VCaP (cell line): ENCODE data around the gene RIPK4.

Source experiments
- H3K27ac ChIP-seq: fragments of 450-650 bp; 2 replicates; pipeline ENCODE4 v1.5.1; 2017
- TF ChIP-seq, protein P1 (sequence below): fragments of 450-650 bp; conservative IDR thresholded peaks from 2 replicates; pipeline ENCODE4 v1.5.1; 2017; ENCODE audit warnings: mild to moderate bottlenecking, moderate library complexity

RIPK4 gene

DNA sequence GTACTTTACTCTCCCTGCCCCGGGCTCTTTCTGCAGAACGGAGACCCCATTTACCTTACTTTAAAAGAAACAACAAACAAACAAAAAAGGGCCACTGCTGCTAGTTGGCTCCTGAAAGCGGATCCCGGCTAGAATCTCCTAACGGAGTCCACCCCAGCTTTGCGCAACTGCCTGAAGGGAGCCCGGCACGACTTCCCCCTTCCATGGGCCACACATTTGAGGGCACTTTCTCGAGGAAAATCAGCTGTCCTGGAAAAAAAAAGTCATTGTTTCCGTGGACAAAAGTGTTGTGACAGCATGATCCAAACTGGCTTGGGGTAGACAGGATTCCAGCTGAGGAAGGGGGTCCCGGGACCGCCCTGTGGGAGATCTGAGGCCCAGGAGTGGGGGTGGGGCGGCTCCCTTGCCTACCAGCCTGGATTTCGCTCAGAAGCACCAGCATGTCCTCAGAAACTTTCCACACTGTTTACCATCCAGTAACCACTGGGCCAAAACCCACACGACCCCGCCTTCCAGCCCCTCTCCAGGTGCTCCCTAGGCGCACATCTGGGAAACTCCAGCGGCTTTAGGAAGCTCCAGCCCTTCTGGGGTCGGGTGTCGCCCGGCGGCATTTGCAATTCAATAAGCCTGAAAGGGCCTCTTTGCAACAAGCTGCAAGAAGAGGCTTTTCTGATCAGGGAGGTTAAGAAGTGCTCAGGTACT, 4.8 kb downstream of the RIPK4 start:
- TF ChIP-seq, protein P1, sequence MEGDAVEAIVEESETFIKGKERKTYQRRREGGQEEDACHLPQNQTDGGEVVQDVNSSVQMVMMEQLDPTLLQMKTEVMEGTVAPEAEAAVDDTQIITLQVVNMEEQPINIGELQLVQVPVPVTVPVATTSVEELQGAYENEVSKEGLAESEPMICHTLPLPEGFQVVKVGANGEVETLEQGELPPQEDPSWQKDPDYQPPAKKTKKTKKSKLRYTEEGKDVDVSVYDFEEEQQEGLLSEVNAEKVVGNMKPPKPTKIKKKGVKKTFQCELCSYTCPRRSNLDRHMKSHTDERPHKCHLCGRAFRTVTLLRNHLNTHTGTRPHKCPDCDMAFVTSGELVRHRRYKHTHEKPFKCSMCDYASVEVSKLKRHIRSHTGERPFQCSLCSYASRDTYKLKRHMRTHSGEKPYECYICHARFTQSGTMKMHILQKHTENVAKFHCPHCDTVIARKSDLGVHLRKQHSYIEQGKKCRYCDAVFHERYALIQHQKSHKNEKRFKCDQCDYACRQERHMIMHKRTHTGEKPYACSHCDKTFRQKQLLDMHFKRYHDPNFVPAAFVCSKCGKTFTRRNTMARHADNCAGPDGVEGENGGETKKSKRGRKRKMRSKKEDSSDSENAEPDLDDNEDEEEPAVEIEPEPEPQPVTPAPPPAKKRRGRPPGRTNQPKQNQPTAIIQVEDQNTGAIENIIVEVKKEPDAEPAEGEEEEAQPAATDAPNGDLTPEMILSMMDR: no peak
- peak overlapping the region; percentile 92 for H3K27ac ChIP-seq

DNA sequence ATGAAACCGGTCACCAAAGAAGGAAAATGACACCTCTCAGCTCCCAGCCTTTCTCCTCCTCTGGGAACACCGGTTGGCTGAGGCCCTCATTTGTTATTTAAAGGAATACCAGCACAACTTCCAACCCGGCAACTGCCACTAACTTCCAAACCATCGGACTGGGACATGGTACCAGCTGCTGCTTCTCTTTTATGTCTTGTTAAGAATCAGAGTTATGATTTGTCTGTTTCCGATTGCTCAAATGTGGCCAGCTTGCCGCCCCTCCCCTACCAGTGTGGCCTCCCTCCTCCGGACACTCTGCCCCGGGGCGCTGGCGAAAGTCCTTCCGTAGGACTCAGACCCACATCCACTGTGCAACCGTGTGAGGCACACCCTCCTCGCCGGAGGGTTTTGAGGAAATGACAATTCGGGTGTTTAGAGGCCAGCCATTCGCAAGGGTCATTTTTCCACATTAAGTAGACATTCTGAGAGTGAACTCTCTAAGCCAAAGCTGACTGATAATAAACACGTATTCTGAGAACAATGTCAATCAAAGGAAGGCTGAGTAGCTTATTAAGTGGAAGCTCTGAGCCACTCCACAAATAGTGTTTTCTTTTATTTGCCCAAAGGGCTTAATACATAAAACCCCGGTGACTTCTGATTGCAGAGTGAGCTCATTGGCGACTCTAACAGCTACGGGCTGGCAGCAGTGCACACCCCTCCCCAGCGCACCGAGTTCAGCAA, 5.5 kb downstream of the RIPK4 start:
- peak overlapping the region; percentile 92 for H3K27ac ChIP-seq
- TF ChIP-seq, protein P1: no peak

DNA sequence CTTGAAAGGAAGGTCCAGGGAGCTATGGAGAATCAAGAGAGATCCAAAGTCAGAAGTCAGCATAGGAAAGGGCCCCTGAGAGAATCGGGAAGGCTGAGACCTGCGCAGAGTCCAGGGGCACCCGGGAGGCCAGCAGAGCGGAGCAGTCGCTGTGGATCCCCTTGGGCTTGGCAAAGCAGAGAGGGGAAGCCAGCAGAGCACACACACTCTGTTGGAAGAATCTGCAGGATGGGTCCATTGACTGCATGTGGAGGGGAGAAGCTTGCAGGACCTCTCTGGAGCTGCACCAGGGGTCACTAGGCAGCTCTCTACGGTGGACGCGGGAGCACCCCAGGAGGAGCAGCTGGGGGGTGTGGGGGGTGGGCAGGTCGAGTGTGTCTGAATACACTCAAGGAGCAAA, 6.4 kb downstream of the RIPK4 start:
- H3K27ac ChIP-seq: peak overlapping the region; percentile 92
- TF ChIP-seq, protein P1: no peak

DNA sequence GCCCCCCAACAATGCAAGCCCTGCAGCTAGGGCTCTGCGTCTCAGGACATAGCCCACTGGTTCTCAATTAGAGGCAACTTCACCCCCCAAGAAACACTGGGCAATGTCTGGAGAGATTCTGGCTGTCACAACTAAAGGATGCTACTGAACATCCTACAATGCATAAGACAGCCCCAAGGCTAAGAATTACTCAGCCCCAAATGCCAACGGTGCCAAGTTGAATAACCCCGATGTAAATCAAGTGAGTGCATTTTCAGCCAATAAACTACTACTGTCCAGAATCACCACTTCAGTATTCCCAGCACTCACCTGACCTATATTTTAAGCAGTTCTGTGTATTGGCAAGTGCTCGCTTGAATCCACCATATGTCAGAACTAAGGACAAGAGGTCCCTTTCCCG, 6.9 kb downstream of the RIPK4 start:
- H3K27ac ChIP-seq: peak overlapping the region; percentile 92
- TF ChIP-seq, protein P1: no peak

DNA sequence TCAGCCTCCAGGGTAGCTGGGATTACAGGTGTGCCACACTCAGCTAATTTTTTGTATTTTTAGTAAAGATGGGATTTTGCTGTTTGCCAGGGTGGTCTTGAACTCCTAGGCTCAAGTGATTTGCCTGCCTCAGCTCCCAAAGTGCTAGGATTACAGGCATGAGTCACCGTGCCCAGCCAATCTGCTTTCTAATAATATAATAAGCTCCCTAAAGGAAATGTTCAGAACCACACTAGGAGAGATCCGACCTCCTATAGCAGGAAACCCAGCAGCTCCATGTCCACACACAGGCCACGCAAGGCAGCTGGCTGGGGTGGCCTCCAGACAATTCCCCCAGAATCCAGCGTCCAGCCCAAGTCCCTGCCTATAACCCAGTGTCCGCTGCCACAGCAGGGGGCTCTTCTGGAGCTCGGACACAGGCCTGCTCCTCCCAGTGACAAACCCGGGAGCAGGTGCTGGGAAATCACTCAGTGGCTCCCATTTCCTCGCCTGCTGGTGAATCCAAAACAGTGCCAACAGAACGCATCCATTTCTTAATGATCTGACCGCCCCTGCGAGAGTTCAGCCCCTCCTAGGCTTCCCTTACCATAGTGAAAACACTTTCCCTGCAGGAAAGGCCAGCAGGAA, 7.5 kb downstream of the RIPK4 start:
- TF ChIP-seq, protein P1: no peak
- H3K27ac ChIP-seq: no peak overlapping the region; the same call in 1 of the 2 replicates

DNA sequence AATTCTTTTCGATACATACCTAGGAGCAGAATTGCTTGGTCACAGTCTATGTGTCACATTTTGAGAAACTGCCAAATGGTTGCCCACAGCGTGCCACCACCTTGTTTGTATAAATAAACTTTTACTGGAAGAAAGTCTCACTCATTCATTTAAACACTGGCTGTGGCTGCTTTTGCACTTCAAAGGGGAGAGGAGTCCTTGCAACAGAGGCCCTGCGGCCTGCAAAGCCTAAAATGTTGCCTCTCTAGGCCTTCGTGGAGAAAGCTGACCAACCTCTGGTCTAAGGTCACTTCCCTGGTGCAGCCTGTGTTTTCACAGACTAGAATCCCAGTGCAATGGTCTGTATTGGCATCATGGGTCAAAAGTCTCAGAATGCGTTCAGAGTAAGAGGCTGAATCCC, 8.3 kb downstream of the RIPK4 start:
- peak overlapping the region; percentile 1; the same call in 1 of the 2 replicates for H3K27ac ChIP-seq
- TF ChIP-seq, protein P1: no peak
